OCI-LY7 (cell line): ENCODE results near the gene FUT3.

Source experiments
- CTCF ChIP-seq: fragments of 200-600 bp; sonication (generic); conservative IDR thresholded peaks from 2 replicates; pipeline ENCODE4 v1.5.1; 2014; ENCODE audit warnings: mild to moderate bottlenecking, antibody characterized with exemption, low read length, moderate library complexity, mixed read lengths
- EZH2phosphoT487 ChIP-seq: fragments of 200-600 bp; sonication (generic); IDR thresholded peaks from 2 replicates; pipeline ENCODE4 v1.6.1; 2018; ENCODE audit warnings: low read depth, borderline replicate concordance, mild to moderate bottlenecking, mixed run types, antibody characterized with exemption, low read length, moderate library complexity, mixed read lengths

GRCh38 chr19:5826531-5827341 lies 24.5 kb downstream of the FUT3 start:
- TF ChIP-seq EZH2phosphoT487 (no peak), CTCF (peak; percentile 36; the same call in 1 of the 2 replicates)
